Smooth muscle cell (in vitro differentiated cells): ENCODE measurements around the gene TMEM255B. TPM values are rescaled to one million over a fixed set of nuclear protein-coding genes. Genes with fewer than 3 reads are reported as not detected.

Experiments
- DNase-seq: peaks from one replicate; lab custom pipeline; 2025; ENCODE audit not compliant: unreplicated experiment; lab: John Stamatoyannopoulos, UW
- H2AFZ ChIP-seq: fragments of 200-600 bp; sonication (generic); 2 replicates; pipeline ENCODE4 v1.6.0; 2016; ENCODE audit warnings: antibody characterized with exemption, low read depth, mild to moderate bottlenecking
- H3F3A ChIP-seq: fragments of 200-600 bp; sonication (generic); 2 replicates; pipeline ENCODE4 v1.6.0; 2017; ENCODE audit warnings: antibody characterized with exemption, low read depth
- H3K27ac ChIP-seq: fragments of 200-600 bp; sonication (generic); 2 replicates; pipeline ENCODE4 v1.5.1; 2016; ENCODE audit warnings: low read depth, mild to moderate bottlenecking
- H3K27me3 ChIP-seq: fragments of 200-600 bp; sonication (generic); 2 replicates; pipeline ENCODE4 v1.6.1; 2016; ENCODE audit warnings: low read depth, mild to moderate bottlenecking
- H3K36me3 ChIP-seq: fragments of 200-600 bp; sonication (generic); 2 replicates; pipeline ENCODE4 v1.5.1; 2016; ENCODE audit warnings: low read depth
- H3K4me1 ChIP-seq: fragments of 200-600 bp; sonication (generic); 2 replicates; pipeline ENCODE4 v1.5.1; 2016; ENCODE audit warnings: low read depth
- H3K4me2 ChIP-seq: fragments of 200-600 bp; sonication (generic); 2 replicates; pipeline ENCODE4 v1.6.0; 2016; ENCODE audit warnings: mild to moderate bottlenecking
- H3K4me3 ChIP-seq: fragments of 200-600 bp; sonication (generic); 2 replicates; pipeline ENCODE4 v1.5.1; 2016; ENCODE audit warnings: mild to moderate bottlenecking
- H3K79me2 ChIP-seq: fragments of 200-600 bp; sonication (generic); 2 replicates; pipeline ENCODE4 v1.6.0; 2016; ENCODE audit warnings: low read depth, mild to moderate bottlenecking
- H3K9ac ChIP-seq: fragments of 200-600 bp; sonication (generic); 2 replicates; pipeline ENCODE4 v1.6.0; 2016; ENCODE audit warnings: low read depth
- H3K9me3 ChIP-seq: fragments of 200-600 bp; sonication (generic); replicated peaks from 2 replicates; pipeline ENCODE4 v1.5.1; 2016; ENCODE audit warnings: low read depth
- H4K20me1 ChIP-seq: fragments of 200-600 bp; sonication (generic); 2 replicates; pipeline ENCODE4 v1.6.0; 2016; ENCODE audit warnings: low read depth
- WGBS: methylation state at CpG from one replicate; pipeline ENCODE4 v1.1.7; 2016; ENCODE audit warnings: low lambda C conversion rate; 5-methylcytosine and 5-hydroxymethylcytosine counted together
- polyA plus RNA-seq: library from polyadenylated mRNA; unstranded; fragments of >200 nt; fragmentation: Nextera tagmentation; extraction: Ambion mirVana; gene quantifications from 2 replicates; pipeline ENCODE4 v1.2.1, GENCODE V29; 2016
- total RNA-seq: library from RNA; depleted of rRNA; stranded (reverse); fragments of >200 nt; gene quantifications from 2 replicates; pipeline ENCODE4 v1.2.3, GENCODE V29; 2014
- TF ChIP-seq, protein P1 (sequence below): fragments of 200-600 bp; sonication (generic); IDR thresholded peaks from 2 replicates; pipeline ENCODE4 v1.5.1; 2017; ENCODE audit warnings: borderline replicate concordance, mild to moderate bottlenecking, antibody characterized with exemption; ENCODE audit not compliant: insufficient read depth, poor library complexity, severe bottlenecking

TMEM255B gene
- total and polyA plus RNA-seq, 2 experiments from 2014 or later: 0.22 to 2.1 TPM

DNA sequence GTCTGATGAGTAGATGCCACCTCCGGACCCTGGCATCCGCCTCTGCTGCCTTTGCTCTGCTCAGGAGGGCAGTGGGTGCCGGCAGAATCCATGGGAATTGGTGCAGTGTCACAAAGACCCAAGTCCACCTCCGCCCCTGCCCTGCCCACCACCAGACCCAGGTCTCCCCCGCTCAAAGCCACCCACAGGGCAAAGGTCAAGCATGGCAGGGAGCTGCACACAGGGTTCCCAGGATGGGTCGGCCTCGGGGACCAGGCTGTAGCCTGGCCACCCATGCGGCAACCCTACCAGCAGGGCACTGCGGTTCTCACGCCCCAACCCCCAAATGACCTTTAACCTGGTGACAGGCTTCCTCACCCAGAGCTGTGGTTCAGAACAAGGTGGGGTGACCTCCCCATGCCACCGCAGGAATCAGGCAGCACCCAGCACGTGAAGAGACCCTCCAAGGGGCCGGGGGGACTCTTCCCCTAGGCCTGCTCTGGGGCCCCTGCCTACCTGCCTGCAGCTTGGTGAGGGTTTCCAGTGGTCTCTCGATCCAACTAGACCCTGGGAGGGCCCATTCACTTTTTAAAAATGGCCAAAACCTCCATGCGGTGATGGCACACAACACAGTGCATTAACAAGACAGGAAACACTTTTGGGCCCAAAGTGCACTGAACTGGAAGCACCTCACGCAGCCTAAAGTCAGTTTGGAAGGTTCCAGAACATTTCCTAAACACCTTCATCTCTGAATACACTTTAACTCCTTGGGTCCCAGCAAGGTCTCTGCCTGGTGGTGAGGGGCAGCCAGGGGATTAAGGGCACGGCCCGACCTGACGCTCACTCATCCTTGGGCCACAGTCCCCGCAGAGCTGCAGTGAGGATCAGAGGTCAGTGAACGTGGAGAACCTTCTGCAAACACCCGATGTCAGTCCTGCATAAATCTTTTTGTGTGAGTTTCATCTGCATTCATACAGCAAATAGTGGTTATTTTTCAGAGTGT lies 93.8 kb downstream of the TMEM255B start:
- H3K79me2 ChIP-seq: peaks cover 3% of the 10 kb centered on the region
- no peak overlapping the region for H3K27ac ChIP-seq
- no peak overlapping the region for H3K9ac ChIP-seq
- H2AFZ ChIP-seq: no peak overlapping the region
- TF ChIP-seq, protein P1, sequence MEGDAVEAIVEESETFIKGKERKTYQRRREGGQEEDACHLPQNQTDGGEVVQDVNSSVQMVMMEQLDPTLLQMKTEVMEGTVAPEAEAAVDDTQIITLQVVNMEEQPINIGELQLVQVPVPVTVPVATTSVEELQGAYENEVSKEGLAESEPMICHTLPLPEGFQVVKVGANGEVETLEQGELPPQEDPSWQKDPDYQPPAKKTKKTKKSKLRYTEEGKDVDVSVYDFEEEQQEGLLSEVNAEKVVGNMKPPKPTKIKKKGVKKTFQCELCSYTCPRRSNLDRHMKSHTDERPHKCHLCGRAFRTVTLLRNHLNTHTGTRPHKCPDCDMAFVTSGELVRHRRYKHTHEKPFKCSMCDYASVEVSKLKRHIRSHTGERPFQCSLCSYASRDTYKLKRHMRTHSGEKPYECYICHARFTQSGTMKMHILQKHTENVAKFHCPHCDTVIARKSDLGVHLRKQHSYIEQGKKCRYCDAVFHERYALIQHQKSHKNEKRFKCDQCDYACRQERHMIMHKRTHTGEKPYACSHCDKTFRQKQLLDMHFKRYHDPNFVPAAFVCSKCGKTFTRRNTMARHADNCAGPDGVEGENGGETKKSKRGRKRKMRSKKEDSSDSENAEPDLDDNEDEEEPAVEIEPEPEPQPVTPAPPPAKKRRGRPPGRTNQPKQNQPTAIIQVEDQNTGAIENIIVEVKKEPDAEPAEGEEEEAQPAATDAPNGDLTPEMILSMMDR: no peak
- no peaks in the 10 kb centered on the region for H3F3A ChIP-seq
- peaks cover 45% of the 10 kb centered on the region for H4K20me1 ChIP-seq
- DNase-seq: no peak
- no peaks in the 10 kb centered on the region for H3K27me3 ChIP-seq
- H3K36me3 ChIP-seq: no peaks in the 10 kb centered on the region
- no peak overlapping the region for H3K4me2 ChIP-seq
- no peak overlapping the region for H3K4me3 ChIP-seq
- peaks cover 10% of the 10 kb centered on the region for H3K4me1 ChIP-seq
- 96% methylated on average over 22 of the region's 22 CpGs for WGBS
- no peaks in the 10 kb centered on the region for H3K9me3 ChIP-seq

DNA sequence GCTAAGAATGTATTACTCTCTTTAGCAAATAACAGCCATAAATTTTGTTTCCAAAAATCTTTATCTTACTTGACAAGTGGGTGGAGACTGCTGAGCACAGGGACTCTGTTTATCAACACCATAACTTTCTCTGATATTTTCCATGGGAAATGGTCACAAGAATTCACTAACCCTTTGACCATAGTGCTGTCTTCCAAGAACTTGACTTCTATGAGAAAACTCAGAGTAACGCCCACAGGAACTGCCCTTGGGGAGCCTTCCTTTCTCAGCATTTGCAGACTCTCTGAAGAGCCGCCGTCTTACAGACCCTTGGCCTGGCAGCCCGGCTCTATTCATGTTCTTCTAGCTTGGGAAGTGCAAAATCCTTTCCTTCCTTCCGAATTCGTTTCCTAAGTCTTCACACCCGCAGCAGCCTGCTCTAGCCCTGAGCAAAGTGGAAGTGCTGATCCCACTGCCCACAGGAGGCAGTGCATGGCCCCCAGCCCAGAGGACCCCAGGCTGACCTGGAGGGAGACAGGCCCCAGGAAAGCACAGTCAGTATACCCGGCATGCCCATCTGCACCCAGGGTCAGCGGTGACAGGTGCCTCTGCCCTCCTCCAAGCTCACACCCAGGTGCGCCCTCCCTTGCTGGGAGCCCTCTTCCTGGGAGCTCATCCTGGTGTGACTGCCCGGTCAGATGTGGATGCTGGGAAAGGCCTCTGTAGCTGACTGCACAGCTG lies 94.7 kb downstream of the TMEM255B start:
- H3K27me3 ChIP-seq: no peaks in the 10 kb centered on the region
- no peak overlapping the region for H3K4me3 ChIP-seq
- peaks cover 13% of the 10 kb centered on the region for H3K4me1 ChIP-seq
- peaks cover 53% of the 10 kb centered on the region for H4K20me1 ChIP-seq
- H3F3A ChIP-seq: no peaks in the 10 kb centered on the region
- no peaks in the 10 kb centered on the region for H3K36me3 ChIP-seq
- no peak for DNase-seq
- peaks cover 3% of the 10 kb centered on the region for H3K79me2 ChIP-seq
- 83% methylated on average over 11 of the region's 11 CpGs for WGBS
- H2AFZ ChIP-seq: no peak overlapping the region
- no peaks in the 10 kb centered on the region for H3K9me3 ChIP-seq
- no peak overlapping the region for H3K27ac ChIP-seq
- no peak overlapping the region for H3K9ac ChIP-seq
- no peak overlapping the region for H3K4me2 ChIP-seq
- TF ChIP-seq, protein P1: no peak

DNA sequence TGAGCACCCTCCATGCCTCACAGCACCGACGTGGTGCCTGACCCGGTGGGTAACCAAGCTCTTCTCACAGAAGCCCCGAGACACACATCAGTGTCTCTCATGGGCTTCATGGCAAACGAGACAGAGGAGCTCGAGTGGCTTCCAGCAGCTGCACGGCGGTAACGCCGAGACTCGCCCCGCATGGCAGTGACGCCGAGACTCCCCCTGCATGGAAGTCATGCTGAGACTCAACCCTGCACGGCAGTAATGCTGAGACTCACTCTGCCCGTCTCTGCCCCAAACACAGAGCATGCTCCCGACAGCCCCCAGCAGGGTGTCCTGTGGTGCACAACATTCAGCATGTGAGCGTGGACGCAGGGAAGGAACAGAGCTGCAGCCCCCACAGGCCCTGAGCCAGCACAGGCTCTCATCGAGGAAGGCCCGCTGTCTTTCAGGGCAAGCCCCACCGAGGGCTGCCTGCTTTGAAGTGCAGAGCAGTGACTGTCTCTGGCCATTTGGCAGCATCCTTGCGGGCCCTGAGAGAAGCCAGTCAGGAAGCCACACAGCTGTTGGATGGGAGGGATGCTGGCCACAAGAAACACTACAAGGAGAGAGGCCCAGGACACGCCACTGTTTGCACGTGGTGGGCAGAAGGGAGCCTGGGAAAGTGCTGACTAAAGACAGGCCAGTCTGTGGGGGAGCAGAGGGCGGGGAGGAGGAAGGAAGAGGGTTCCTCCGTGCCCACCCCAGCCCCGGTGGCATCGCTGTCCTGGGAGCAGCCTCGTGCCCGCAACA lies 95.4 kb downstream of the TMEM255B start:
- H3K27me3 ChIP-seq: no peaks in the 10 kb centered on the region
- H3K36me3 ChIP-seq: no peaks in the 10 kb centered on the region
- peaks cover 54% of the 10 kb centered on the region for H4K20me1 ChIP-seq
- 77% methylated on average over 31 of the region's 31 CpGs for WGBS
- H3K79me2 ChIP-seq: peaks cover 3% of the 10 kb centered on the region
- no peak overlapping the region for H2AFZ ChIP-seq
- H3K9me3 ChIP-seq: no peaks in the 10 kb centered on the region
- no peak overlapping the region for H3K4me2 ChIP-seq
- H3K27ac ChIP-seq: no peak overlapping the region
- H3K9ac ChIP-seq: no peak overlapping the region
- H3F3A ChIP-seq: no peaks in the 10 kb centered on the region
- TF ChIP-seq, protein P1: no peak
- no peak for DNase-seq
- no peak overlapping the region for H3K4me3 ChIP-seq
- peaks cover 13% of the 10 kb centered on the region for H3K4me1 ChIP-seq
